ENCODE data around the gene ERGIC1.

- TF ChIP-seq POLR2AphosphoS5 (IDR thresholded peaks at IDR 0.05) (peak in 1 of 3 donors; percentile 58), CTCF (IDR thresholded peaks at IDR 0.05) (no peak), POLR2A (IDR thresholded peaks at IDR 0.05) (no peak), EP300 (IDR thresholded peaks at IDR 0.05) (no peak)
Observed at GRCh38 chr5:172913117-172913850, 79.2 kb downstream of the ERGIC1 start.

All from stomach (tissue), 4 donors.